Progenitor cell of endocrine pancreas (in vitro differentiated cells): ENCODE results near the gene GTF2A1L. TPM values are rescaled to one million over a fixed set of nuclear protein-coding genes. Genes with fewer than 3 reads are reported as not detected.
"Not testable (repeated sequence)": the region's sequence is repeated elsewhere in the genome, so short reads cannot be mapped to it uniquely, and the experiment has no call there.

Experiments used
- DNase-seq: peaks from one replicate; pipeline ENCODE4 v3.0.0; 2021; ENCODE audit warnings: low spot score; ENCODE audit not compliant: unreplicated experiment
- H3K27ac Mint-ChIP-seq: 2 replicates; pipeline ENCODE4 v1.8.0; 2021; ENCODE audit warnings: mild to moderate bottlenecking, moderate library complexity, mixed read lengths
- H3K27me3 Mint-ChIP-seq: 2 replicates; pipeline ENCODE4 v1.8.0; 2021; ENCODE audit warnings: mixed read lengths
- H3K36me3 Mint-ChIP-seq: 2 replicates; pipeline ENCODE4 v1.8.0; 2022; ENCODE audit warnings: mixed read lengths; ENCODE audit not compliant: insufficient read depth
- H3K4me1 Mint-ChIP-seq: 2 replicates; pipeline ENCODE4 v1.8.0; 2021; ENCODE audit warnings: low read depth, mixed read lengths
- H3K4me3 Mint-ChIP-seq: 2 replicates; pipeline ENCODE4 v1.8.0; 2021; ENCODE audit warnings: low read depth, mild to moderate bottlenecking, moderate library complexity, mixed read lengths
- H3K9me3 Mint-ChIP-seq: 2 replicates; pipeline ENCODE4 v1.8.0; 2021; ENCODE audit warnings: low read depth, mixed read lengths
- CTCF ChIP-seq: fragments of 200-600 bp; sonication (generic); IDR thresholded peaks from one replicate; pipeline ENCODE4 v1.5.0; 2021; ENCODE audit warnings: antibody characterized with exemption, mild to moderate bottlenecking; ENCODE audit not compliant: unreplicated experiment
- total RNA-seq: library from RNA; stranded (reverse); gene quantifications from 2 replicates; pipeline ENCODE4 v1.2.1, GENCODE V29; 2021

GTF2A1L gene
- total RNA-seq, 1 donor from 2014 or later, result not detected

- Mint-ChIP-seq H3K4me1 (peaks cover 10% of the 10 kb centered on the region), H3K27ac (peak overlapping the region; percentile 72), H3K27me3 (no peaks in the 10 kb centered on the region)
These were observed 29.7 kb upstream of the GTF2A1L start for GRCh38 chr2:48587961-48588360.

GRCh38 chr2:48588745-48589144, 28.9 kb upstream of the GTF2A1L start:
- peaks cover 10% of the 10 kb centered on the region for H3K4me1 Mint-ChIP-seq
- no peaks in the 10 kb centered on the region for H3K9me3 Mint-ChIP-seq
- no peaks in the 10 kb centered on the region for H3K27me3 Mint-ChIP-seq

More at GRCh38 chr2:48587961-48588360, 29.7 kb upstream of the GTF2A1L start:
- Mint-ChIP-seq H3K36me3 (peaks cover 5% of the 10 kb centered on the region), H3K4me3 (no peak overlapping the region), H3K9me3 (no peaks in the 10 kb centered on the region)
- no peak for TF ChIP-seq CTCF
- DNase-seq, result no peak

GRCh38 chr2:48589170-48589767, 28.4 kb upstream of the GTF2A1L start:
- Mint-ChIP-seq H3K27me3 (no peaks in the 10 kb centered on the region), H3K4me1 (peaks cover 10% of the 10 kb centered on the region), H3K9me3 (no peaks in the 10 kb centered on the region), H3K4me3 (no peak overlapping the region), H3K27ac (no peak overlapping the region), H3K36me3 (peaks cover 5% of the 10 kb centered on the region)
- DNase-seq, result no peak
- peak; percentile 87 for TF ChIP-seq CTCF

More at GRCh38 chr2:48588745-48589144, 28.9 kb upstream of the GTF2A1L start:
- Mint-ChIP-seq H3K27ac (no peak overlapping the region), H3K4me3 (no peak overlapping the region), H3K36me3 (peaks cover 5% of the 10 kb centered on the region)
- no peak for TF ChIP-seq CTCF
- DNase-seq, result no peak

- no peak overlapping the region for H3K27ac Mint-ChIP-seq
- H3K27me3 Mint-ChIP-seq, result no peaks in the 10 kb centered on the region
- H3K9me3 Mint-ChIP-seq, result no peaks in the 10 kb centered on the region
- H3K4me1 Mint-ChIP-seq, result peaks cover 6% of the 10 kb centered on the region
- no peak overlapping the region for H3K4me3 Mint-ChIP-seq
- DNase-seq, result no peak
- TF ChIP-seq CTCF, result no peak
- no peaks in the 10 kb centered on the region for H3K36me3 Mint-ChIP-seq
These were observed 27.6 kb upstream of the GTF2A1L start for GRCh38 chr2:48590017-48590416.

GRCh38 chr2:48592067-48592466, 25.6 kb upstream of the GTF2A1L start:
- no peak overlapping the region for H3K27ac Mint-ChIP-seq
- peaks cover 6% of the 10 kb centered on the region for H3K4me1 Mint-ChIP-seq
- TF ChIP-seq CTCF, result no peak
- no peaks in the 10 kb centered on the region for H3K9me3 Mint-ChIP-seq
- H3K36me3 Mint-ChIP-seq, result no peaks in the 10 kb centered on the region
- H3K4me3 Mint-ChIP-seq, result no peak overlapping the region
- no peaks in the 10 kb centered on the region for H3K27me3 Mint-ChIP-seq
- no peak for DNase-seq

- H3K4me3 Mint-ChIP-seq, H3K36me3 Mint-ChIP-seq, H3K27ac Mint-ChIP-seq, H3K27me3 Mint-ChIP-seq, DNase-seq, H3K9me3 Mint-ChIP-seq, H3K4me1 Mint-ChIP-seq: not testable (repeated sequence)
These were observed 20.9 kb upstream of the GTF2A1L start for GRCh38 chr2:48596751-48597150.
